K562 treated with DMSO at 1 percent for 4 hours (cell line): ENCODE data around the gene NFATC2IP. TPM values are rescaled to one million over a fixed set of nuclear protein-coding genes. Genes with fewer than 3 reads are reported as not detected.

Experiments
- total RNA-seq: library from RNA; unstranded; fragments of 300-600 nt; gene quantifications from 2 replicates; pipeline ENCODE4 v1.2.3, GENCODE V29; 2022; ENCODE audit not compliant: insufficient read depth

The NFATC2IP gene
- 28.8 TPM in 2 replicates for total RNA-seq

GRCh38 chr16:28950648-28951409, at the start of gene NFATC2IP:
Gene NFATC2IP, plus strand, starts transcription at chr16:28950937. Its CDS starts 75 bp downstream, at chr16:28951012.

GRCh38 chr16:28924762-28925385, 25.9 kb upstream of the NFATC2IP start, which contains the start of gene RABEP2:
Gene RABEP2, minus strand, starts transcription at chr16:28925238. Its CDS starts 75 bp downstream, at chr16:28925163.

GRCh38 chr16:28931801-28932225, 18.9 kb upstream of the NFATC2IP start, which contains the start of gene CD19:
Gene CD19, plus strand, starts transcription at chr16:28931971. Its CDS starts 30 bp downstream, at chr16:28932001.

GRCh38 chr16:28974437-28975157, 23.9 kb downstream of the NFATC2IP start, which contains the start of gene SPNS1:
Gene SPNS1, plus strand, starts transcription at chr16:28974778. Its CDS starts 374 bp downstream, at chr16:28975152.

GRCh38 chr16:28984619-28985135, 33.9 kb downstream of the NFATC2IP start, which contains the start of gene LAT:
Gene LAT, plus strand, starts transcription at chr16:28985052. Its CDS starts 366 bp downstream, at chr16:28985418.

Other genes with a start within 250 kb of the NFATC2IP start
- gene EIF3C, start 239.5 kb upstream of the NFATC2IP start, total RNA-seq: 236 and 351 TPM in 2 replicates
- gene NPIPB9, start 199.2 kb upstream of the NFATC2IP start, total RNA-seq: 0.80 and 1.1 TPM in 2 replicates
- 242 and 282 TPM in 2 replicates for gene ATXN2L, start 127.9 kb upstream of the NFATC2IP start, total RNA-seq
- 252 and 257 TPM in 2 replicates for gene TUFM, start 104.6 kb upstream of the NFATC2IP start, total RNA-seq
- 43.6 and 52.7 TPM in 2 replicates for gene SH2B1, start 87.1 kb upstream of the NFATC2IP start, total RNA-seq
- 5.5 and 7.3 TPM in 2 replicates for gene ATP2A1, start 72.4 kb upstream of the NFATC2IP start, total RNA-seq
- 13.0 and 13.3 TPM in 2 replicates for gene RABEP2, start 25.7 kb upstream of the NFATC2IP start, total RNA-seq
- gene CD19, start 19.0 kb upstream of the NFATC2IP start, total RNA-seq: 3.8 and 6.8 TPM in 2 replicates
- 90.1 and 109 TPM in 2 replicates for gene SPNS1, start 23.8 kb downstream of the NFATC2IP start, total RNA-seq
- 3.3 and 8.9 TPM in 2 replicates for gene LAT, start 34.1 kb downstream of the NFATC2IP start, total RNA-seq